HFFc6 (cell line): ENCODE measurements around the gene PIAS1. TPM values are rescaled to one million over a fixed set of nuclear protein-coding genes. Genes with fewer than 3 reads are reported as not detected.
"Not testable (repeated sequence)": the region's sequence is repeated elsewhere in the genome, so short reads cannot be mapped to it uniquely, and the experiment has no call there.

Experiments used
- DNase-seq: peaks from one replicate; pipeline ENCODE4 v3.0.0-alpha.2; 2018
- H3K27ac Mint-ChIP-seq: 2 replicates; pipeline ENCODE4 v1.8.0; 2020; ENCODE audit warnings: mild to moderate bottlenecking, mixed read lengths
- H3K27me3 Mint-ChIP-seq: 2 replicates; pipeline ENCODE4 v1.8.0; 2021; ENCODE audit warnings: mild to moderate bottlenecking, moderate library complexity, mixed read lengths; ENCODE audit not compliant: insufficient read depth
- H3K36me3 Mint-ChIP-seq: 2 replicates; pipeline ENCODE4 v1.8.0; 2021; ENCODE audit warnings: low read depth, mixed read lengths
- H3K4me1 Mint-ChIP-seq: 2 replicates; pipeline ENCODE4 v1.8.0; 2020; ENCODE audit warnings: low read depth, mixed read lengths
- H3K4me3 Mint-ChIP-seq: 2 replicates; pipeline ENCODE4 v1.8.0; 2020; ENCODE audit warnings: mild to moderate bottlenecking, moderate library complexity, mixed read lengths
- H3K9me3 Mint-ChIP-seq: 2 replicates; pipeline ENCODE4 v1.8.0; 2020; ENCODE audit warnings: mild to moderate bottlenecking, mixed read lengths
- CTCF ChIP-seq: fragments of 200-600 bp; sonication (generic); IDR thresholded peaks from 2 replicates; pipeline ENCODE4 v1.5.0; 2021; ENCODE audit warnings: antibody characterized with exemption, mild to moderate bottlenecking
- total RNA-seq, 6 experiments: library from RNA; stranded (reverse); fragmentation: NEBNext Ultra II Directional; extraction: Animal tissue kit (Norgen Biotek cat#: 25700); gene quantifications; 2 replicates in 1 of 6; 3 replicates in 5 of 6; pipeline ENCODE4 v1.2.3, GENCODE V29; 2021

The PIAS1 gene
- total RNA-seq, 6 experiments from 2014 or later, result 23.7 to 31.8 (median 27.6) TPM

GRCh38 chr15:68199340-68199739, 145.2 kb downstream of the PIAS1 start:
- Mint-ChIP-seq H3K4me3 (no peak overlapping the region), H3K36me3 (0 out of 2 replicates have a peak, but pooled peaks cover 10% of the 10 kb centered on the region), H3K27ac (no peak overlapping the region), H3K27me3 (peaks cover 4% of the 10 kb centered on the region; the same call in 1 of the 2 replicates), H3K9me3 (no peaks in the 10 kb centered on the region), H3K4me1 (no peaks in the 10 kb centered on the region)
- TF ChIP-seq CTCF, result no peak
- no peak for DNase-seq

- Mint-ChIP-seq H3K27ac (no peak overlapping the region), H3K9me3 (no peaks in the 10 kb centered on the region), H3K4me3 (no peak overlapping the region), H3K36me3 (0 out of 2 replicates have a peak, but pooled peaks cover 6% of the 10 kb centered on the region), H3K4me1 (no peaks in the 10 kb centered on the region), H3K27me3 (peaks cover 4% of the 10 kb centered on the region)
- TF ChIP-seq CTCF, result no peak
- no peak for DNase-seq
Measured at GRCh38 chr15:68200016-68200861, 146.1 kb downstream of the PIAS1 start.

GRCh38 chr15:68201153-68201878, 147.2 kb downstream of the PIAS1 start:
- no peak for TF ChIP-seq CTCF
- Mint-ChIP-seq H3K36me3 (no peaks in the 10 kb centered on the region), H3K4me1 (no peaks in the 10 kb centered on the region), H3K4me3 (no peak overlapping the region), H3K27me3 (peaks cover 4% of the 10 kb centered on the region), H3K27ac (no peak overlapping the region), H3K9me3 (no peaks in the 10 kb centered on the region)
- no peak for DNase-seq

- Mint-ChIP-seq H3K27ac (no peak overlapping the region), H3K27me3 (peaks cover 4% of the 10 kb centered on the region), H3K4me1 (no peaks in the 10 kb centered on the region), H3K36me3 (no peaks in the 10 kb centered on the region), H3K9me3 (no peaks in the 10 kb centered on the region), H3K4me3 (no peak overlapping the region)
- DNase-seq, result no peak
- TF ChIP-seq CTCF, result no peak
Measured at GRCh38 chr15:68201879-68202261, 147.8 kb downstream of the PIAS1 start.

GRCh38 chr15:68202994-68203393, 148.9 kb downstream of the PIAS1 start:
- H3K27me3 Mint-ChIP-seq, result not testable (repeated sequence)

GRCh38 chr15:68203486-68203885, 149.4 kb downstream of the PIAS1 start:
- no peaks in the 10 kb centered on the region for H3K9me3 Mint-ChIP-seq
- no peak for DNase-seq
- H3K4me1 Mint-ChIP-seq, result no peaks in the 10 kb centered on the region
- H3K27ac Mint-ChIP-seq, result no peak overlapping the region
- H3K27me3 Mint-ChIP-seq, result peaks cover 5% of the 10 kb centered on the region
- H3K36me3 Mint-ChIP-seq, result no peaks in the 10 kb centered on the region
- H3K4me3 Mint-ChIP-seq, result no peak overlapping the region
- no peak for TF ChIP-seq CTCF

More at GRCh38 chr15:68202994-68203393, 148.9 kb downstream of the PIAS1 start:
- H3K27ac Mint-ChIP-seq, H3K9me3 Mint-ChIP-seq, H3K36me3 Mint-ChIP-seq, H3K4me3 Mint-ChIP-seq, H3K4me1 Mint-ChIP-seq, DNase-seq: not testable (repeated sequence)
